GM12892 (cell line): ENCODE measurements around the gene TUBB8.

Source experiments
- POLR2A ChIP-seq: IDR thresholded peaks from 2 replicates; pipeline ENCODE4 v1.6.1; 2011; ENCODE audit warnings: low read depth, low read length, control low read depth
- POLR2AphosphoS5 ChIP-seq: IDR thresholded peaks from 2 replicates; pipeline ENCODE4 v1.6.1; 2011; ENCODE audit warnings: low read depth, low read length, control low read depth
- TAF1 ChIP-seq: IDR thresholded peaks from 2 replicates; pipeline ENCODE4 v1.6.1; 2011; ENCODE audit warnings: low read depth, mild to moderate bottlenecking, control low read depth, low read length, borderline replicate concordance

GRCh38 chr10:89248-89647, 40.2 kb upstream of the TUBB8 start:
- TF ChIP-seq TAF1: no peak
- TF ChIP-seq POLR2A: no peak
- TF ChIP-seq POLR2AphosphoS5: no peak
